GM10248 (cell line): ENCODE measurements around the gene COL15A1.
"Not testable (repeated sequence)": the region's sequence is repeated elsewhere in the genome, so short reads cannot be mapped to it uniquely, and the experiment has no call there.

Source experiments
- CTCF ChIA-PET: fragments of 300-600 bp; sonication (Branson Sonifier 250); formaldehyde crosslinking; extraction: SDS; loops from one replicate; lab custom pipeline; 2021; ENCODE audit warnings: antibody characterized with exemption; lab: Yijun Ruan, JAX
- POLR2A ChIA-PET: fragments of 350-650 bp; sonication (Branson Sonifier 250); formaldehyde crosslinking; extraction: SDS; loops from one replicate; lab custom pipeline; 2020; ENCODE audit warnings: antibody characterized with exemption; lab: Yijun Ruan, JAX
- DNase-seq: peaks from one replicate; pipeline ENCODE4 v3.0.0; 2012; ENCODE audit errors: extremely low spot score
- TF ChIP-seq, protein P1 (sequence below): IDR thresholded peaks from 2 replicates; pipeline ENCODE4 v1.5.1; 2012; ENCODE audit warnings: mild to moderate bottlenecking, low read depth; ENCODE audit errors: extremely low read depth, missing control alignments, control extremely low read depth

The COL15A1 gene

DNA sequence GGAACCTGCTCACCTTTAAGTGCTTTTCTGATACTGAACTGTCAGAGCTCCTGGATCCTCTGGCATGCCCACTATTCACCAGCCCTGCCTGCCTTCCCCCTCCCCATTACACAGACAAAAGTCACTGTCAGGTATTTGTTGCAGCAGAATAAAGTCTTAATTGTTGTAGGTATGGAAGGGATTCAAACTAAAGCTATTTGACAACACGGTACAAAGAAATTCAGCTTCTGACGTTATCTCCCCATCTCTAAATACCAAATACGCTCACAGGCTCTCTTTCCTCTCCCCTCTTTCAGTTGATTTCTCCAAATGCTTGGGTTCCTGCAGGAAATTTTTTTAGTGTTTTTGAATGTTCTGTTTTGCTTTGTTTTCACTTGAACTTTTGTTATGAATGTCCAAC is 151.9 kb downstream of the COL15A1 start:
- no peak for DNase-seq
- ChIA-PET CTCF (interaction anchor here (1.1 to 1.5 kb wide), 2 partner anchors 9 to 37 kb away, joined by 3 read pairs; partner anchors contain the start of gene TGFBR1), POLR2A (no interaction called here)
- TF ChIP-seq, protein P1, sequence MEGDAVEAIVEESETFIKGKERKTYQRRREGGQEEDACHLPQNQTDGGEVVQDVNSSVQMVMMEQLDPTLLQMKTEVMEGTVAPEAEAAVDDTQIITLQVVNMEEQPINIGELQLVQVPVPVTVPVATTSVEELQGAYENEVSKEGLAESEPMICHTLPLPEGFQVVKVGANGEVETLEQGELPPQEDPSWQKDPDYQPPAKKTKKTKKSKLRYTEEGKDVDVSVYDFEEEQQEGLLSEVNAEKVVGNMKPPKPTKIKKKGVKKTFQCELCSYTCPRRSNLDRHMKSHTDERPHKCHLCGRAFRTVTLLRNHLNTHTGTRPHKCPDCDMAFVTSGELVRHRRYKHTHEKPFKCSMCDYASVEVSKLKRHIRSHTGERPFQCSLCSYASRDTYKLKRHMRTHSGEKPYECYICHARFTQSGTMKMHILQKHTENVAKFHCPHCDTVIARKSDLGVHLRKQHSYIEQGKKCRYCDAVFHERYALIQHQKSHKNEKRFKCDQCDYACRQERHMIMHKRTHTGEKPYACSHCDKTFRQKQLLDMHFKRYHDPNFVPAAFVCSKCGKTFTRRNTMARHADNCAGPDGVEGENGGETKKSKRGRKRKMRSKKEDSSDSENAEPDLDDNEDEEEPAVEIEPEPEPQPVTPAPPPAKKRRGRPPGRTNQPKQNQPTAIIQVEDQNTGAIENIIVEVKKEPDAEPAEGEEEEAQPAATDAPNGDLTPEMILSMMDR = no peak

DNA sequence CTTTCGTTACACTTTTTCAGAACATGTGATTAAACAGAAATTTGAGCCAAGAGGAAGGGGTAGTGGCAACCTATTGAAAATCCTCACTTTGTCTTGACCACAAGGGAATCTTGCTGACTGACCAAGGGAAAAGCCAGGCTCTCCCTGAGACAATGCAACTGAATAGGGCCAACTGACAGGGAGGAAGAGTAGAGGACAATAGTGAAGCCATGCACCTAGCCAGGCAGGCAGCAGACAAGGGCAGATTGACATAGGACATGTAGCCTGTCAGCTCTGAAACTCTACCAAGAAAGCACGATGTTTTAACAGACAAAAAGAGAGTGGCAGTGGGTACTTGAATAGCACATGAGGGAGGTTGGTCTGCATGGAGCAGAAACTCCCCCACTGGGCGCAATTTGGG is 152.7 kb downstream of the COL15A1 start:
- TF ChIP-seq, protein P1 = no peak
- DNase-seq = no peak
- ChIA-PET CTCF (interaction anchor here (1.1 to 1.5 kb wide), 2 partner anchors 8 to 37 kb away, joined by 3 read pairs; partner anchors contain the start of gene TGFBR1), POLR2A (no interaction called here)

DNA sequence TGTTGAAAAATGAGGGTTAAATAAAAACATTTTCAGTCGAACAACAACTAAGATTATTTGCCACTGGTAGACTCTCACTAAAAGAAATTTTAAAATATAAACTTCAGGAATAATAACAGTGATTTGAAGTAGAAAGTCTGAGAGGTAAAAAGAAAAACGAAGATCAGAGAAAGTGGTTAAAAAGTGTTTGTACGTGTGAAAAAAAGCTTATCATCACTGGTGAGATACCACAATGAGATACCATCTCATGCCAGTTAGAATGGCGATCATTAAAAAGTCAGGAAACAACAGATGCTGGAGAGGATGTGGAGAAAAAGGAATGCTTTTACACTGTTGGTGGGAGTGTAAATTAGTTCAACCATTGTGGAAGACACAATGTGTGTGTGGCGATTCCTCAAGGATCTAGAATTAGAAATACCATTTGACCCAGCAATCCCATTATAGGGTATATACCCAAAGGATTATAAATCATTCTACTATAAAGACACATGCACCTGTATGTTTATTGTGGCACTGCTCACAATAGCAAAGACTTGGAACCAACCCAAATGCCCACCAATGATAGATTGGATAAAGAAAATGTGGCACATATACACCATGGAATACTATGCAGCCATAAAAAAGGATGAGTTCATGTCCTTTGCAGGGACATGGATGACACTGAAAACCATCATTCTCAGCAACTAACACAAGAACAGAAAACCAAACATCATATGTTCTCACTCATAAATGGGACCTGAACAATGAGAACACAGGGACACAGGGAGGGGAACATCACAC is 156.3 kb downstream of the COL15A1 start:
- POLR2A ChIA-PET, DNase-seq: not testable (repeated sequence)
- CTCF ChIA-PET = interaction anchor here (2.0 kb wide), 1 partner anchor 12 kb away, joined by 5 read pairs; no protein-coding TSS in a partner anchor

DNA sequence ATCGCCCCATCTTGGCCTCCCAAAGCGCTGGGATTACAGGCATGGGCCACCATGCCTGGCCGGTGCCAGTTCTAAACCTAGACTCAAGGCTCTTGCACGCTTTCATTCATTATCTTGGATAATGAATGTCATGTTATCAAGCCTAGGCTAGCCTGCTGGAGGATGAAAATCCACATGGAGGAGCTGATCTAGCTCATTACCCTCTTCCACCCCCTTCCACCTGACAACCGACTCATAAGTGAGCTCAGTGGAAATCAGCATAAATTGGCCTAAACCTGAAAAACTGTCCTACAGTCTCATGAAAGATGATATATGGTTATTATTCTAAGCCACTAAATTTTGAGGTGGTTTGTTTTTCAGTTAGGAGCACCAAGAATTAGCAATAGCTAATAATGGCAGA is 157.6 kb downstream of the COL15A1 start:
- ChIA-PET POLR2A (no interaction called here), CTCF (interaction anchor here (1.1 to 1.3 kb wide), 2 partner anchors 25 to 102 kb away, joined by 3 to 5 read pairs; no protein-coding TSS in a partner anchor)
- TF ChIP-seq, protein P1 = no peak
- no peak for DNase-seq

DNA sequence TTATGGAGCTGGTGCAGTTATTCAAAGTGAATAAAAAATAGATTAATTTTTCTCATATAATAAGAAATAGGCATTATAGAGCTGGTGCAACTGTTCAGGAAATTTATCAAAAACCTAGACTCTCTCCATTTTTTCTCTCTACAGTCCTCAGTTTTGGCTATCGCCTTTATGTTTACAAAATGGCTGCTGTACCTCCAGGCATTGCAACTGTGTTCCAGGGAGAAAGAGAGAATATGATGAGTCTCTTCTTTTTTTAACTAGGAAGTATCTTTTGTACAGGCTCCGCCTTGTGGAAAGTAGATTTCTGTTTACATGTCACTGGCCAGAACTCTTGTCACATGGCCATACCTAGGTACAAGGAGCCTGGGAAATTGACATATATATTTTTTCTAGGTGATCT is 158.1 kb downstream of the COL15A1 start:
- no peak for DNase-seq
- POLR2A ChIA-PET = no interaction called here
- TF ChIP-seq, protein P1 = no peak
- CTCF ChIA-PET = interaction anchor here (0.9 to 1.3 kb wide), 3 partner anchors 13 to 103 kb away, joined by 3 to 5 read pairs (median 3); no protein-coding TSS in a partner anchor

DNA sequence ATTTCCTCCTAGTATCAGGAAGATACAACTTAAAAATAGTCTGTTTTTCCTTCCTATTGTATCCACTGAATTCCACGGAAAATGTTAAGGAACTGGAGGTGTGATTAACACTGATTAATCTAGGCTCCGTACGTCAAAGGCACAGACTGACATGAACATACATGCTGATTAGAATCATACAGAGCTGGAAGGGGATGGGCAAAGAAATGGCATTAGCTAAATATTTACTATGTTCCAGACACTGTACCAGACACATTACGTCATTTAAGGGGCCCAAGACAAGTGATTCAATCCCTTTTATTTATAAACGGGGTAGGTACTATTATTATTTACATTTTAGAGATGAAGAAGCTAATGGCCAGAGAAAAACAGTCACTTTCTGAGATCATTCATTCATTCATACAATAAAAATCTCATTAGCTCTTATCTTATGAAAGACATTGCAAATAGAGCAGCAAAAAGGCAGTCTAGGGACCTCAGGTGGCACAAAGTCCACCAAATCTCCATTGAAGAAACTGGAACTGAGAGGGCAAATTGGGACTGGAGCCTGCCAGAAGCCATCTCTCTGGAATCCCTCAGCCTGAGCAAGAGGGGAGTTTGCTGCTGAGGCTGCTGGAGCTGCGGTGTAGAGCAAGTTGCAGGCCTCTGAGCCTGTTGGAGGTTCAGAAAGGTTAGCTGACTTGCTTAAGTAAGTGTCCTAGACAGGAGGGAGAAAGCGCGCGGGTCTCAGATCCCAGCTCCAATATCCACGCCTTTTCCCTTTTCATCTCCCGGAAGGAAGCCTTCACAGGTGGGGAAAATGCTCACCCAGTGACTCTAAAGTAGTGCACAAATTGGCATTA is 159.6 kb downstream of the COL15A1 start:
- ChIA-PET CTCF (interaction anchor here (0.9 to 2.7 kb wide), 11 partner anchors 7 to 255 kb away, joined by 3 to 21 read pairs (median 5); no protein-coding TSS in a partner anchor), POLR2A (interaction anchor here (0.6 kb wide), 1 partner anchor 37 kb away, joined by 3 read pairs; no protein-coding TSS in a partner anchor)
- DNase-seq = no peak
- TF ChIP-seq, protein P1 = no peak
